ENCODE measurements around the gene TVP23B.

TVP23B gene

DNA sequence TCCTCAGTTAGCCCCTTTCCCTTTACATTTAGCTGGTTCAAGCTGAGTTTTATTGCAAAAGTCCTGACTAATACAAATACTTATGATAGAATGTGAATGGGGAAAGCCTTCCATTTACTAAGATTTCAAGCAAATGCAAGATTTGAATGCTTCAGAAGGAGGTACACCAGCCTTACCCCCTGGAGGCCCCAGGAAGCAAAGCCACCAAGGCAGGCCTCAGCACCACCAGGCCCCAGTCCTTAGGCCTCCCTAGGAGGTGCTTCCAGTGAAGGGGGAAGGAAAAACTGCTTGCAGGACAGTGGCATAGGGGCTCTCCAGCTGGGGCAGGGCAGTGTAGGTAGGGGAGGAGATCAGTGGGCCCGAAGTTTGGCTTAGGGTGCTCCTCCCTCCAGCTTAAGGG lies 69.7 kb downstream of the TVP23B start:
- TF ChIP-seq ZFX (IDR thresholded peaks at IDR 0.05; ENCODE audit: borderline replicate concordance) = no peak
- TF ChIP-seq, protein P1, sequence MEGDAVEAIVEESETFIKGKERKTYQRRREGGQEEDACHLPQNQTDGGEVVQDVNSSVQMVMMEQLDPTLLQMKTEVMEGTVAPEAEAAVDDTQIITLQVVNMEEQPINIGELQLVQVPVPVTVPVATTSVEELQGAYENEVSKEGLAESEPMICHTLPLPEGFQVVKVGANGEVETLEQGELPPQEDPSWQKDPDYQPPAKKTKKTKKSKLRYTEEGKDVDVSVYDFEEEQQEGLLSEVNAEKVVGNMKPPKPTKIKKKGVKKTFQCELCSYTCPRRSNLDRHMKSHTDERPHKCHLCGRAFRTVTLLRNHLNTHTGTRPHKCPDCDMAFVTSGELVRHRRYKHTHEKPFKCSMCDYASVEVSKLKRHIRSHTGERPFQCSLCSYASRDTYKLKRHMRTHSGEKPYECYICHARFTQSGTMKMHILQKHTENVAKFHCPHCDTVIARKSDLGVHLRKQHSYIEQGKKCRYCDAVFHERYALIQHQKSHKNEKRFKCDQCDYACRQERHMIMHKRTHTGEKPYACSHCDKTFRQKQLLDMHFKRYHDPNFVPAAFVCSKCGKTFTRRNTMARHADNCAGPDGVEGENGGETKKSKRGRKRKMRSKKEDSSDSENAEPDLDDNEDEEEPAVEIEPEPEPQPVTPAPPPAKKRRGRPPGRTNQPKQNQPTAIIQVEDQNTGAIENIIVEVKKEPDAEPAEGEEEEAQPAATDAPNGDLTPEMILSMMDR (IDR thresholded peaks at IDR 0.05) = no peak
- no peak overlapping the region for H3K27ac ChIP-seq

DNA sequence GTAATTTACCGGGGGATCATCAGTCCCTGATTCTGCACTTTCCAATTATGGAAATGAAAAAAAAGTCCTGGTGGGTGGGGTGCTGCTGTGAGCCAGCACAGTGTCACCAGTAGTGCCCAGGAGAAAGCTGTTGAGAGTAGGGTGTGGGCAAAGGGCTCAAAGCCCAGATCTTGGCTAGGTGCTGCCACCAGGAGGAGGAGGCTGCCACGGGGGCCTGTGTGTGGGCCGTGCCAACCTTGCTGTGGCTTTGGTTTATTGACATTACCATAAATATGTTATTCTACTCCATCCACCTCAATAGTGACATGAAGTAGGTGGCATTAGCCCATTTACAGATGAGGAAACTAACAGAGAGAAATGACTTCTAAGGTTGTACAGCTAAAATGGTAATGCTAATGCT lies 70.2 kb downstream of the TVP23B start:
- TF ChIP-seq ZFX (IDR thresholded peaks at IDR 0.05; ENCODE audit: borderline replicate concordance) = no peak
- TF ChIP-seq, protein P1 (IDR thresholded peaks at IDR 0.05) = no peak
- no peak overlapping the region for H3K27ac ChIP-seq

DNA sequence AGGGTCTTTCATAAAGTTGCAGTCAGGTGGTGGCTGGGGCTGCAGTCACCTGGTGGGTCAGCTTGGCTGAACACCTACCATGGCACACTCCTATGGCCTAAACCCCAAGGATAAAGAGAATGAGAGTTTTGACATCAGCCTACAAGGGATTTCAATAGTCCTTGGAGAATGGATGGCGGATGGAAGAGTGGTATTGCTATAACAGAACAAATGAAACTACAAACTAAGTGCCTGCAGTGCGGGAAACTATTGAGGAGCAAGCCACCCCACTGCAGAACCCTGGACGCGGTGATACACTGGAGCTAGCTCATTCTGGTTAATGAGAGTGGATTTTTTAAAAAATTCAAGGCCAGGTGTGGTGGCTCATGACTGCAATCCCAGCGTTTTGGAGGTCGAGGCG lies 74.0 kb downstream of the TVP23B start:
- peak overlapping the region; percentile 74 for H3K27ac ChIP-seq
- no peak for TF ChIP-seq ZFX (IDR thresholded peaks at IDR 0.05; ENCODE audit: borderline replicate concordance)
- TF ChIP-seq, protein P1 (IDR thresholded peaks at IDR 0.05) = no peak

DNA sequence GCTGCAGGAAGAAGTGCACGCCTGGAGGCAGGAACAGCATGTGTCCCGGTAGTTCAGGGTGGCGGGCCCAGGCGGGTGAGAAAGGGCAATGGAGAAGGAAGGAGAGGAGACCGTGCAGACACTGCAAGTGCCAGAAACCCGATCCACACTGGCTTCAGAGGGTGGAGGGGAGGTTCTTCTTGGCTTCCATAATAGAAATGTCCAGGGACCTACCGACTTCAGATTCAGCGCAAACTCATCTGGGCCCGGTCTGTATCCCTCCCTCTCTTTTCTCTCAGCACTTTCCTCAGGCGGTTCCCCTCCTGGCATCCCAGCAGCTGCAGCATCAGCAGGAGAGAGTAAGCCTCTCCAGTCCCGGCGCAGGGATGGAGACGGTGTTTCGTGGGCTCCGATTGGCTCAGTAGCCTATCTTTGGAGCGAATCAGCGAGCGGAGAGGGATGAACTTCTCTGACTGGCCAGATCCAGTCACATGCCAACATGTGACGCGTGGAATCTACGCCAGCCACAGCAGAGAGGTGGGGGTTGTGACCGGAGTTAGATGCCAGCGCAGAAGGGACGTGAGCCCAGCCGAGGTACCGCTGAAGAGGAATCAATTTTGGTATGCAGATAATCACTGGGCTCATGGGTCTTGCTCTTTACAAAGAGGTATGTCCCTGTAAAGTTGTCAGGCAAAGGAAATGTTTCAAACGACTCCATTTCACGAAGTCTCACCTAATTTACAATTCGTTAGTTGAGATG lies 75.0 kb downstream of the TVP23B start:
- peak overlapping the region; percentile 74 for H3K27ac ChIP-seq
- TF ChIP-seq ZFX (IDR thresholded peaks at IDR 0.05; ENCODE audit: borderline replicate concordance) = no peak
- TF ChIP-seq, protein P1 (IDR thresholded peaks at IDR 0.05) = no peak

All from 22Rv1 (cell line).